CD4-positive, alpha-beta memory T cell (primary cell): Measurements from ENCODE around the gene RORC. TPM values are rescaled to one million over a fixed set of nuclear protein-coding genes. Genes with fewer than 3 reads are reported as not detected.
A peak's percentile ranks its signal among the peaks of the same experiment; 100 is the strongest.

ENCODE experiments used
- CTCF ChIA-PET: fragments of 350-600 bp; sonication (Branson Sonifier 250); formaldehyde crosslinking; loops from one replicate; lab custom pipeline; 2021; ENCODE audit warnings: inconsistent platforms; ENCODE audit not compliant: partially characterized antibody; lab: Charles Lee
- POLR2A ChIA-PET: fragments of 350-600 bp; sonication (Branson Sonifier 250); formaldehyde crosslinking; loops from one replicate; lab custom pipeline; 2021; ENCODE audit not compliant: partially characterized antibody; lab: Charles Lee
- DNase-seq, 5 donors: peaks; one replicate each; pipeline versions ENCODE4 v3.0.0 to v3.0.0-alpha.2; 2020 to 2022; ENCODE audit warnings: mixed read lengths in 1 of 5
- H3K27ac ChIP-seq: one replicate; pipeline ENCODE4 v1.7.0; 2013; ENCODE audit warnings: low read depth, low read length
- H3K27me3 ChIP-seq: 2 replicates; pipeline ENCODE4 v1.7.0; 2013; ENCODE audit warnings: mild to moderate bottlenecking, low read length, moderate library complexity; ENCODE audit not compliant: insufficient read depth
- H3K36me3 ChIP-seq: 2 replicates; pipeline ENCODE4 v1.7.0; 2013; ENCODE audit warnings: mild to moderate bottlenecking, low read length, moderate library complexity; ENCODE audit not compliant: insufficient read depth
- H3K4me1 ChIP-seq: 2 replicates; pipeline ENCODE4 v1.7.0; 2013; ENCODE audit warnings: mild to moderate bottlenecking, low read length, moderate library complexity; ENCODE audit not compliant: insufficient read depth
- H3K4me3 ChIP-seq, 2 donors: one replicate each; pipeline ENCODE4 v1.7.0; 2013; ENCODE audit warnings: low read length in 2 of 2, mild to moderate bottlenecking in 1 of 2
- H3K9me3 ChIP-seq, 2 donors: one replicate each; pipeline ENCODE4 v1.7.0; 2013; ENCODE audit warnings: low read length in 2 of 2, control low read depth in 1 of 2; ENCODE audit not compliant: control insufficient read depth in 1 of 2
- H3K27ac Mint-ChIP-seq, 7 donors: one replicate each; pipeline ENCODE4 v1.8.0; 2020 to 2021; ENCODE audit warnings: mixed read lengths in 7 of 7, mild to moderate bottlenecking in 6 of 7, inconsistent platforms in 3 of 7, moderate library complexity in 3 of 7
- H3K27me3 Mint-ChIP-seq, 2 donors: one replicate each; pipeline ENCODE4 v1.8.0; 2020 to 2021; ENCODE audit warnings: mixed read lengths in 2 of 2
- H3K36me3 Mint-ChIP-seq, 2 donors: one replicate each; pipeline ENCODE4 v1.8.0; 2020 to 2021; ENCODE audit warnings: mixed read lengths in 2 of 2, inconsistent platforms in 1 of 2, mild to moderate bottlenecking in 1 of 2
- H3K4me1 Mint-ChIP-seq, 4 donors: one replicate each; pipeline ENCODE4 v1.8.0; 2020 to 2021; ENCODE audit warnings: mixed read lengths in 4 of 4, mild to moderate bottlenecking in 1 of 4
- H3K4me3 Mint-ChIP-seq, 8 donors: one replicate each; pipeline ENCODE4 v1.8.0; 2020 to 2021; ENCODE audit warnings: mixed read lengths in 8 of 8, mild to moderate bottlenecking in 7 of 8, moderate library complexity in 6 of 8, inconsistent platforms in 3 of 8
- H3K9me3 Mint-ChIP-seq, 8 donors: one replicate each; pipeline ENCODE4 v1.8.0; 2020 to 2021; ENCODE audit warnings: mixed read lengths in 8 of 8, mild to moderate bottlenecking in 5 of 8, inconsistent platforms in 3 of 8, moderate library complexity in 1 of 8
- intact Hi-C: fragments of 100-400 bp; cut with micrococcal nuclease; formaldehyde crosslinking; loops from one replicate; pipeline ENCODE4 v1.15.1; 2023
- polyA plus RNA-seq, 2 donors: library from polyadenylated mRNA; unstranded; fragments of 300-500 nt; fragmentation: Illumina TruSeq; gene quantifications; one replicate each; pipeline ENCODE4 v1.2.3, GENCODE V29; 2021
- total RNA-seq, 2 experiments: library from RNA; stranded (reverse); gene quantifications; one replicate each; pipeline ENCODE4 v1.2.3, GENCODE V29; 2021

RORC gene
- total and polyA plus RNA-seq, 4 experiments from 2014 or later: 10.0 to 43.1 (median 13.0) TPM

DNA sequence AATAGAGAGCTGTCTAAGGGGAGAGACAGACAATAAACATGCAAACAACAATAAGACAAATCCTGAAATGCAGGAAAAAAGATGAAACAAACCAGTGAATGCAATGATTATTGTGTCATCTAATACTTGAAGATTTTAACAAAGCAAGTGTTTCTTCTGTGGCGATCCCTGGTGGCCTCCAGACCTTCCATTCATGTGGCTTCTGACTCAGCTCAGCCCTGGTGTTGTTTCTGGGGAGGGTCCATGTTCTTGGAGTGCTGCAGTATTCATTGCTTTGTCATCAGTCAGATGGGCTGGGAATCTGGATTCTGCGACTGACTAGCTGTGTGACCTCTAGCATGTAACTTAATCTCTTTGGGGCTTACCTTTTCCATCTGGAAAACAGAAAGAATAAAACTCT, 9.5 kb upstream of the RORC start:
- peaks cover 0 to 3% (median 0%) of the 10 kb centered on the region in 8 donors for H3K9me3 Mint-ChIP-seq
- peaks cover 14 to 18% of the 10 kb centered on the region in 2 donors for H3K36me3 Mint-ChIP-seq

DNA sequence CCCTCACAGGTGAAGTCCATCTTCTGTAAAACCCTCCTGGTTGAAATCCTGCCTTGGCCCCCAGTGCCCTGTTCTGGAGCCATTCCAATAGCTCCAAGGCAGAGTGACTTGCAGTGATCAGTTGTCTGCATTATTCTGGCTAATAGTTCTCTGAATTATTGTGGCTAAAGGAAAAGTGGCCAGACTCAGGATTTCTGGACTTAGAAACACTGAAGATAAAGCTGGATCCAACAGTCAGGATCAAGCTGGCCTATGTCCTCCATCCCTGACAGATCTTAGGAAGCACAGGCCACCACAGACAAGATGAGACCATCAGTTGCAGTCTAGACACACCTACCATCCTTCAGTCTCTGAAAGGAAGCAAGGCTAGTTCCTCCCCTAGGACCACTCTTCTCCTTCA, 8.8 kb upstream of the RORC start:
- Histone ChIP-seq H3K27ac (peak overlapping the region; percentile 75), H3K9me3 (no peaks in the 10 kb centered on the region), H3K4me3 (peak overlapping the region in 1 of 2 donors; percentile 83), H3K36me3 (no peaks in the 10 kb centered on the region), H3K4me1 (peaks cover 47% of the 10 kb centered on the region), H3K27me3 (no peaks in the 10 kb centered on the region)
- Mint-ChIP-seq H3K4me1 (peaks cover 27 to 59% (median 49%) of the 10 kb centered on the region in 4 donors), H3K4me3 (peak overlapping the region; percentile 84 to 93 (median 88)), H3K27ac (peak overlapping the region; percentile 82 to 98 (median 94)), H3K9me3 (peaks cover 0 to 3% (median 0%) of the 10 kb centered on the region in 8 donors), H3K27me3 (no peaks in the 10 kb centered on the region), H3K36me3 (peaks cover 14 to 15% of the 10 kb centered on the region in 2 donors)
- intact Hi-C loops: no loop called here
- CTCF ChIA-PET: interaction anchor here (0.8 to 2.0 kb wide), 10 partner anchors 8 to 396 kb away, joined by 3 to 9 read pairs (median 5); no protein-coding TSS in a partner anchor
- no peak for DNase-seq
- POLR2A ChIA-PET: interaction anchor here (0.8 to 7.5 kb wide), 16 partner anchors 9 to 301 kb away, joined by 3 to 127 read pairs (median 5); partner anchors contain the start of genes MRPL9, RORC, TDRKH and THEM4

More for the DNA sequence above, 9.5 kb upstream of the RORC start:
- no peaks in the 10 kb centered on the region for H3K36me3 ChIP-seq
- Mint-ChIP-seq H3K4me3 (peak overlapping the region in 3 of 8 donors; percentile 84 to 93 (median 90)), H3K4me1 (peaks cover 25 to 55% (median 47%) of the 10 kb centered on the region in 4 donors), H3K27ac (peak overlapping the region; percentile 82 to 98 (median 94)), H3K27me3 (no peaks in the 10 kb centered on the region)
- ChIA-PET CTCF (interaction anchor here (0.8 to 2.0 kb wide), 6 partner anchors 11 to 161 kb away, joined by 3 to 9 read pairs (median 5); no protein-coding TSS in a partner anchor), POLR2A (interaction anchor here (0.8 to 7.5 kb wide), 7 partner anchors 12 to 78 kb away, joined by 3 to 127 read pairs (median 8); partner anchors contain the start of genes MRPL9, RORC and THEM4)
- no peak overlapping the region for H3K27ac ChIP-seq
- no peak for DNase-seq
- H3K9me3 ChIP-seq: no peaks in the 10 kb centered on the region
- peaks cover 40% of the 10 kb centered on the region for H3K4me1 ChIP-seq
- no peaks in the 10 kb centered on the region for H3K27me3 ChIP-seq
- no peak overlapping the region for H3K4me3 ChIP-seq
- intact Hi-C loops: no loop called here

DNA sequence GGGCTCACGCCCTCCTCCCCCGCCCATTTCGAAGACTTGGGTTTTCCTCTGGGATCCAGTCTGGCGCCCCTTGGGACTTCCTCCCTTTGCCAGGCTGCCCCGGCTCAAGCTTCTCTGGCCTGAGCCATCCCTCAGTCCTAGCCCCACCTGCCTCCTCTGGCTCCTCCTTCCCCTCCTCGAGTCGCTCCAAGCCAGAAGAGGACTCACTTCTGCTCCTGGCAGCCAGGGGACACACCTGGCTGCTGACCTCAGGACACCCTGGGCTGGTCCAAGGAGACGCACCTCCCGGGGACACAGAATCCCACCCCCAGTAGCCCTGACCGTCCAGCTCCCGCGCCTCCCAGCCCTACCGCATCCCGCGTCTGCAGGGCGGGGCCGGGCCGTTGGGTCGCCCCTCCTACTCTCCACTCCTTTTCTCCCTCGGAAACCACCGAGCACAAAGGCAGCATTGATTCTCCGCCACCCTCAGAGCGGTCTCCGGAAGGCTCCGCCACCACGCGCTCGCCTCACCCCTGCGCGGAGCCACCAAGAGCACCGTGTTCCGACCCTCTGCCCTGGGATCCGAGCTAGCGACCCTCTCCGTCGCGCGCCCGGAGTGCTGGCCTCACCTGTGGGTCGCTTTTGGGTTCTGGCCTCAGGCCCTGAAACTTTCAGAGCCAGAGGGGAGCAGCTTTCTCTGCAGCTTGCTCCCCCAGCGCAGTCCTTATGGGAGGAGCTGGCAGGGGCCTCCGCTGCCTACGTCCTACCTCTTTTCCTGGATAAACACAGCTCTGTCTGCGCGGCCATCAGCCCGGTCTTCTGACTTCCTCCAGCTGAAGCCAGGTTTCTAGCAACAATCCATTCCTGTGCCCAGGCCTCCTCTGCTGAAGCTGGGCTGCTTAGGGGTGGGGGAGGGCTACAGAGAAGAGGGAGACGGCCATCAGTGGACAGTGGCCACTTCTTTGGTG, 8.1 kb upstream of the RORC start, which contains the start of gene C2CD4D:
Gene C2CD4D (minus strand): TSS at position 364 of the 947 bp plus-strand sequence. CDS start 831 bp downstream, outside the sequence.
- ChIA-PET POLR2A (interaction anchor here (0.9 to 7.5 kb wide), 20 partner anchors 8 to 328 kb away, joined by 3 to 127 read pairs (median 4); partner anchors contain the start of genes CGN, MRPL9, RORC and TDRKH), CTCF (interaction anchor here (0.8 to 2.0 kb wide), 11 partner anchors 9 to 396 kb away, joined by 3 to 9 read pairs (median 5); no protein-coding TSS in a partner anchor)
- Histone ChIP-seq H3K27ac (peak within 1 kb of the TSS; percentile 75), H3K36me3 (no peaks in the 10 kb centered on the region), H3K4me1 (peaks cover 54% of the 10 kb centered on the region), H3K27me3 (no peaks in the 10 kb centered on the region), H3K4me3 (peak within 1 kb of the TSS; percentile 52 to 83), H3K9me3 (no peaks in the 10 kb centered on the region)
- peaks cover 0 to 3% (median 0%) of the 10 kb centered on the region in 8 donors for H3K9me3 Mint-ChIP-seq
- no peaks in the 10 kb centered on the region for H3K27me3 Mint-ChIP-seq
- peaks cover 9 to 12% of the 10 kb centered on the region in 2 donors for H3K36me3 Mint-ChIP-seq
- peak; percentile 75 to 87 (median 79) for DNase-seq
- H3K4me3 Mint-ChIP-seq: peak within 1 kb of the TSS; percentile 84 to 93 (median 88)
- H3K27ac Mint-ChIP-seq: peak within 1 kb of the TSS; percentile 82 to 98 (median 94)
- intact Hi-C loops: loop anchor here (2.0 to 5.0 kb wide), 6 partner anchors 68 to 382 kb away; partner anchors contain the start of genes POGZ, SNX27 and THEM4
- peaks cover 27 to 66% (median 52%) of the 10 kb centered on the region in 4 donors for H3K4me1 Mint-ChIP-seq

DNA sequence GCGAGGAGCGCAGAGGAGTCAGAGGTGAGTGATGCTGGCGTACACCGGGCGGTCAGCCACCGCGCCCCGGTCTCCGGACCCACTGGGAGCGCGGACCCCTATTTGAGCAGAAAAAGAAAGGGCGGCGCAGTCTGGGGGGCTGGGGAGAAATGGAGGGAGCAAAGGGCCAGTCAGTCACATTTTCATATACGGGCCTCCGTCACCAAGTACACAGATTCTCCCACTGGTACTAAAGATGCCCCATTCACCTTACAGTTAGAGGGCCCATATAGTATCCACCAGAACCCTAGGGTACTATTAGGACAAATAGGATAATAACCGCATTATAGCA, 7.4 kb upstream of the RORC start:
- POLR2A ChIA-PET: interaction anchor here (1.0 to 7.5 kb wide), 10 partner anchors 8 to 328 kb away, joined by 3 to 127 read pairs (median 10); partner anchors contain the start of genes CGN, MRPL9, RORC and TDRKH
- H3K9me3 ChIP-seq: no peaks in the 10 kb centered on the region
- peak overlapping the region; percentile 82 to 98 (median 94) for H3K27ac Mint-ChIP-seq

DNA sequence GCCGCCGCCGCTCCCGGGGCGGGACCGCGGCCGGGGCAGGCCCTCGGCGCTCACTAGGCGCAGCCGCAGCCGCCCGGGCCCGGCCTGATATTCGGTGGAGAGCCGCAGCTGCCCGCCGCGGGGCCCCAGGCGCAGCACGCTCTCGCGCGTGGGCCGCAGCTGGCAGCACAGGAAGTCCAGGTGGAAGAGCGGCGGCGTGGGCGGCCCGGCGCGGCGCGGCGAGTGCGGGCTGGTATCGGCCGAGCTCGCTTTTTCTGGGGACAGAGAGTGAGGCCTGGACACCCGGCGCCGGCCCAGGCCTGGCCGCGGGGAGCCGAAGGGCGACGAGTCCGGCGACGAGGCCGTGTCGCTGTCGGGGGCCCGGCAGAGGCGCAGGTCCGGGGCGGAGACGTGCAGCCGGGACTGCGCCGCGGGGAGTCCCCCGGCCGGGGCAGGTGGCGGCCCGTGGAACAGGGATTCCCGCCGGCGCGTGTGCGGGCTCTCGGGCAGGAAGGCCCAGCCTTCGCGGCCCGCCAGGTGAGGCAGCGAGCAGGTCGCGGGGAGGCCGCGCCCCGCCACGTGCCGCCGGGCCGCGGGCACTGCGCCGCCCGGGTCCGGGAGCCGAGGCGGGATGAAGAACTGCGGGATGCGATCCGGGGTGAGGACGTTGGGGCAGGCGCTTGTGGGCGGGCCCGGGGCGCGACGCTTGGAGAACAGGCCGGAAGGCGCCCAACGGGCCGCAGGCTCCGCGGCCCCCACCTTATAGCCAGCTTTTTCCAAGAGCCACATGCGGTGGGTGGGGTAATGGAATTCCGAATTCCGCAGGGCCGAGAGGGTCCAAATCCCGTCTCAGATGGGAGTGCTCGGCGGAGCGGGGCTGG, 6.8 kb upstream of the RORC start:
- Histone ChIP-seq H3K4me1 (peaks cover 67% of the 10 kb centered on the region), H3K9me3 (no peaks in the 10 kb centered on the region), H3K27me3 (no peaks in the 10 kb centered on the region), H3K27ac (peak overlapping the region; percentile 75), H3K4me3 (peak overlapping the region; percentile 52 to 83), H3K36me3 (no peaks in the 10 kb centered on the region)
- CTCF ChIA-PET: interaction anchor here (1.1 to 5.4 kb wide), 3 partner anchors 10 to 75 kb away, joined by 3 to 32 read pairs (median 7); partner anchors contain the start of gene MRPL9
- Mint-ChIP-seq H3K4me3 (peak overlapping the region; percentile 84 to 93 (median 88)), H3K27me3 (no peaks in the 10 kb centered on the region), H3K4me1 (peaks cover 36 to 78% (median 61%) of the 10 kb centered on the region in 4 donors), H3K9me3 (peaks cover 0 to 3% (median 0%) of the 10 kb centered on the region in 8 donors), H3K27ac (peak overlapping the region; percentile 82 to 98 (median 94)), H3K36me3 (peaks cover 0 to 7% of the 10 kb centered on the region in 2 donors)
- intact Hi-C loops: loop anchor here (1.0 to 5.0 kb wide), 7 partner anchors 69 to 381 kb away; partner anchors contain the start of genes MRPL9, POGZ, SNX27 and THEM4
- POLR2A ChIA-PET: interaction anchor here (0.7 to 7.5 kb wide), 15 partner anchors 9 to 394 kb away, joined by 3 to 127 read pairs (median 4); partner anchors contain the start of genes CGN, MRPL9, RORC and S100A10
- DNase-seq: peak in 3 of 5 donors; percentile 46 to 47 (median 46)

More for the DNA sequence above, 7.4 kb upstream of the RORC start:
- intact Hi-C loops: loop anchor here (2.0 to 5.0 kb wide), 6 partner anchors 68 to 382 kb away; partner anchors contain the start of genes POGZ, SNX27 and THEM4
- Mint-ChIP-seq H3K27me3 (no peaks in the 10 kb centered on the region), H3K36me3 (peaks cover 2 to 7% of the 10 kb centered on the region in 2 donors), H3K4me1 (peaks cover 30 to 72% (median 55%) of the 10 kb centered on the region in 4 donors), H3K9me3 (peaks cover 0 to 3% (median 0%) of the 10 kb centered on the region in 8 donors), H3K4me3 (peak overlapping the region; percentile 84 to 93 (median 88))
- Histone ChIP-seq H3K27ac (peak overlapping the region; percentile 75), H3K4me3 (peak overlapping the region; percentile 52 to 83), H3K36me3 (no peaks in the 10 kb centered on the region), H3K27me3 (no peaks in the 10 kb centered on the region), H3K4me1 (peaks cover 61% of the 10 kb centered on the region)
- DNase-seq: no peak
- CTCF ChIA-PET: interaction anchor here (1.1 to 2.0 kb wide), 4 partner anchors 9 to 163 kb away, joined by 3 to 9 read pairs (median 5); no protein-coding TSS in a partner anchor
